ENCODE results near the gene AKAP7.

DNA sequence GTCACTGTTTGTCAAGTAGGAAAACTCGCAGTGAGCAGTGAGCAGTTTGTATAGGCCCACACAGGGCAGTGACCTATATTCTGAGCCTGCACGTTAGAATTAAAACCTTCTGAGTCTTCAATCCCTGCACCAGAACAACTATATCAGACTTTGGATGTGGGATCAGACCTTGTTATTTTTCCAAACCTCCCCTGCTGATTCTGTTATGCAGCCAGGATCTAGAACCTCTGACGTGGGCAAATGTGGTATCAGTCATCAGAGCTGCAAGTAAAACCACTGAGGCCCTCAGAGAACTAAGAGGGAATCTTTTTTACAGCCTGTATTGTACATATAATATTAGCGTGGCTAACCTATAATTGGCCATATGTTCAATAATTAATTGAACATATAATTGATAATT, 32.0 kb upstream of the AKAP7 start:
- TF ChIP-seq HOXC10 (CRISPR knock-in tag; IDR thresholded peaks at IDR 0.05) (no peak), ZNF146 (tag by site-specific recombination; IDR thresholded peaks at IDR 0.05) (no peak), ZBTB1 (tag by site-specific recombination; IDR thresholded peaks at IDR 0.05) (no peak), REPIN1 (tag by site-specific recombination; IDR thresholded peaks at IDR 0.05; ENCODE audit: low read depth) (no peak), PRDM1 (tag by site-specific recombination; IDR thresholded peaks at IDR 0.05) (no peak), ZNF843 (tag by site-specific recombination; IDR thresholded peaks at IDR 0.05) (no peak), ZNF791 (tag by site-specific recombination; IDR thresholded peaks at IDR 0.05) (no peak), KLF8 (tag by site-specific recombination; IDR thresholded peaks at IDR 0.05) (no peak)
- TF ChIP-seq, protein P1, sequence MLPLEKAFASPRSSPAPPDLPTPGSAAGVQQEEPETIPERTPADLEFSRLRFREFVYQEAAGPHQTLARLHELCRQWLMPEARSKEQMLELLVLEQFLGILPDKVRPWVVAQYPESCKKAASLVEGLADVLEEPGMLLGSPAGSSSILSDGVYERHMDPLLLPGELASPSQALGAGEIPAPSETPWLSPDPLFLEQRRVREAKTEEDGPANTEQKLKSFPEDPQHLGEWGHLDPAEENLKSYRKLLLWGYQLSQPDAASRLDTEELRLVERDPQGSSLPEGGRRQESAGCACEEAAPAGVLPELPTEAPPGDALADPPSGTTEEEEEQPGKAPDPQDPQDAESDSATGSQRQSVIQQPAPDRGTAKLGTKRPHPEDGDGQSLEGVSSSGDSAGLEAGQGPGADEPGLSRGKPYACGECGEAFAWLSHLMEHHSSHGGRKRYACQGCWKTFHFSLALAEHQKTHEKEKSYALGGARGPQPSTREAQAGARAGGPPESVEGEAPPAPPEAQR (tag by site-specific recombination; IDR thresholded peaks at IDR 0.05), result no peak
- TF ChIP-seq, protein P2, sequence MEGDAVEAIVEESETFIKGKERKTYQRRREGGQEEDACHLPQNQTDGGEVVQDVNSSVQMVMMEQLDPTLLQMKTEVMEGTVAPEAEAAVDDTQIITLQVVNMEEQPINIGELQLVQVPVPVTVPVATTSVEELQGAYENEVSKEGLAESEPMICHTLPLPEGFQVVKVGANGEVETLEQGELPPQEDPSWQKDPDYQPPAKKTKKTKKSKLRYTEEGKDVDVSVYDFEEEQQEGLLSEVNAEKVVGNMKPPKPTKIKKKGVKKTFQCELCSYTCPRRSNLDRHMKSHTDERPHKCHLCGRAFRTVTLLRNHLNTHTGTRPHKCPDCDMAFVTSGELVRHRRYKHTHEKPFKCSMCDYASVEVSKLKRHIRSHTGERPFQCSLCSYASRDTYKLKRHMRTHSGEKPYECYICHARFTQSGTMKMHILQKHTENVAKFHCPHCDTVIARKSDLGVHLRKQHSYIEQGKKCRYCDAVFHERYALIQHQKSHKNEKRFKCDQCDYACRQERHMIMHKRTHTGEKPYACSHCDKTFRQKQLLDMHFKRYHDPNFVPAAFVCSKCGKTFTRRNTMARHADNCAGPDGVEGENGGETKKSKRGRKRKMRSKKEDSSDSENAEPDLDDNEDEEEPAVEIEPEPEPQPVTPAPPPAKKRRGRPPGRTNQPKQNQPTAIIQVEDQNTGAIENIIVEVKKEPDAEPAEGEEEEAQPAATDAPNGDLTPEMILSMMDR (tag by site-specific recombination; IDR thresholded peaks at IDR 0.05), result no peak
